IMR-90 (cell line): ENCODE measurements around the gene C1orf159. TPM values are rescaled to one million over a fixed set of nuclear protein-coding genes. Genes with fewer than 3 reads are reported as not detected.

ENCODE experiments used
- ATAC-seq: fragments of 200-7000 bp; cut with Tn5 transposase; 2 replicates; pipeline ENCODE4 v1.9.1; 2020; ENCODE audit warnings: low read depth, mild to moderate bottlenecking, moderate library complexity
- BruUV-seq: library from RNA; stranded (reverse); fragments of 400-500 nt; replicated peaks from 2 replicates; lab custom pipeline; 2021; lab: Mats Ljungman, UMichigan
- CTCF ChIA-PET: fragments of 300-600 bp; formaldehyde crosslinking; extraction: SDS; loops from one replicate; lab custom pipeline; 2021; ENCODE audit warnings: antibody characterized with exemption; lab: Yijun Ruan, JAX
- POLR2A ChIA-PET: fragments of 300-600 bp; sonication (Branson Sonifier 250); formaldehyde crosslinking; loops from one replicate; lab custom pipeline; 2022; ENCODE audit warnings: antibody characterized with exemption; ENCODE audit not compliant: unreplicated experiment; lab: Charles Lee
- DNase-seq: peaks from one replicate; pipeline ENCODE4 v3.0.0; 2013
- H2AFZ ChIP-seq: replicated peaks from 2 replicates; pipeline ENCODE3; 2013; ENCODE audit warnings: low read length, mild to moderate bottlenecking; ENCODE audit not compliant: poor library complexity
- H2AK5ac ChIP-seq: 2 replicates; pipeline ENCODE4 v1.6.1; 2013; ENCODE audit warnings: low read depth, low read length, inconsistent platforms
- H2AK9ac ChIP-seq: replicated peaks from 2 replicates; pipeline ENCODE3; 2013; ENCODE audit warnings: mild to moderate bottlenecking, low read depth, low read length, moderate library complexity; ENCODE audit not compliant: poor library complexity
- H2BK120ac ChIP-seq: 2 replicates; pipeline ENCODE4 v1.6.1; 2013; ENCODE audit warnings: low read depth, low read length, inconsistent platforms
- H2BK15ac ChIP-seq: 3 replicates; pipeline ENCODE4 v1.6.1; 2013; ENCODE audit warnings: low read depth, low read length, inconsistent platforms
- H2BK20ac ChIP-seq: 2 replicates; pipeline ENCODE4 v1.6.1; 2013; ENCODE audit warnings: low read depth, mild to moderate bottlenecking, inconsistent platforms, low read length, moderate library complexity
- H2BK5ac ChIP-seq: 2 replicates; pipeline ENCODE4 v1.6.1; 2013; ENCODE audit warnings: mild to moderate bottlenecking, low read depth, low read length, inconsistent platforms; ENCODE audit not compliant: poor library complexity, severe bottlenecking
- H3K14ac ChIP-seq: replicated peaks from 2 replicates; pipeline ENCODE4 v1.6.1; 2013; ENCODE audit warnings: low read depth, low read length, inconsistent platforms
- H3K18ac ChIP-seq: 2 replicates; pipeline ENCODE4 v1.6.1; 2013; ENCODE audit warnings: low read depth, low read length, control low read depth
- H3K23ac ChIP-seq: 2 replicates; pipeline ENCODE4 v1.6.1; 2013; ENCODE audit warnings: low read depth, low read length, inconsistent platforms
- H3K27ac ChIP-seq: 2 replicates; pipeline ENCODE4 v1.5.1; 2013; ENCODE audit warnings: mild to moderate bottlenecking, control low read depth, low read length; ENCODE audit not compliant: insufficient read depth
- H3K27me3 ChIP-seq: 2 replicates; pipeline ENCODE4 v1.6.1; 2013; ENCODE audit warnings: low read length; ENCODE audit not compliant: control insufficient read depth, insufficient read depth
- H3K36me3 ChIP-seq: 2 replicates; pipeline ENCODE4 v1.6.1; 2013; ENCODE audit warnings: low read length, mixed read lengths; ENCODE audit not compliant: control insufficient read depth, insufficient read depth
- H3K4ac ChIP-seq: 2 replicates; pipeline ENCODE4 v1.6.1; 2013; ENCODE audit warnings: low read depth, low read length, inconsistent platforms
- H3K4me1 ChIP-seq: 2 replicates; pipeline ENCODE4 v1.6.1; 2013; ENCODE audit warnings: low read length, mixed read lengths; ENCODE audit not compliant: control insufficient read depth, insufficient read depth
- H3K4me2 ChIP-seq: 2 replicates; pipeline ENCODE4 v1.6.1; 2013; ENCODE audit warnings: low read depth, mild to moderate bottlenecking, control low read depth, low read length, moderate library complexity
- H3K4me3 ChIP-seq: 2 replicates; pipeline ENCODE4 v1.5.1; 2013; ENCODE audit warnings: low read depth, mild to moderate bottlenecking, control low read depth, low read length, moderate library complexity; ENCODE audit not compliant: insufficient read depth
- H3K56ac ChIP-seq: 2 replicates; pipeline ENCODE4 v1.6.1; 2013; ENCODE audit warnings: low read length, inconsistent platforms; ENCODE audit not compliant: insufficient read depth; ENCODE audit errors: extremely low read depth
- H3K79me1 ChIP-seq, 2 experiments: 2 replicates each; pipeline ENCODE4 v1.6.1; 2013; ENCODE audit warnings: low read length in 2 of 2, inconsistent platforms in 1 of 2, low read depth in 1 of 2
- H3K9ac ChIP-seq: 2 replicates; pipeline ENCODE4 v1.6.1; 2013; ENCODE audit warnings: low read depth, low read length, control low read depth
- H3K9me1 ChIP-seq: 2 replicates; pipeline ENCODE4 v1.6.1; 2013; ENCODE audit warnings: low read length, inconsistent platforms; ENCODE audit not compliant: insufficient read depth
- H3K9me3 ChIP-seq: 2 replicates; pipeline ENCODE4 v1.6.1; 2013; ENCODE audit warnings: low read length; ENCODE audit not compliant: control insufficient read depth, insufficient read depth
- H4K20me1 ChIP-seq: 2 replicates; pipeline ENCODE4 v1.6.1; 2013; ENCODE audit warnings: low read length, inconsistent platforms; ENCODE audit not compliant: insufficient read depth
- H4K5ac ChIP-seq: 2 replicates; pipeline ENCODE4 v1.6.1; 2013; ENCODE audit warnings: mild to moderate bottlenecking, low read depth, low read length, control low read depth
- H4K8ac ChIP-seq, 2 experiments: 2 replicates each; pipeline ENCODE4 v1.6.1; 2013; ENCODE audit warnings: low read depth in 2 of 2, low read length in 2 of 2, control low read depth in 1 of 2, inconsistent platforms in 1 of 2
- H4K91ac ChIP-seq: 2 replicates; pipeline ENCODE4 v1.6.1; 2013; ENCODE audit warnings: low read depth, low read length, inconsistent platforms; ENCODE audit not compliant: insufficient read depth
- CEBPB ChIP-seq: IDR thresholded peaks from 2 replicates; pipeline ENCODE4 v1.6.1; 2012; ENCODE audit warnings: low read depth, low read length, improper control_type of control experiment
- MAFK ChIP-seq: IDR thresholded peaks from 2 replicates; pipeline ENCODE4 v1.6.1; 2012; ENCODE audit warnings: low read depth, low read length, improper control_type of control experiment
- WGBS, 2 experiments: methylation state at CpG; one replicate each; pipeline versions ENCODE4 v1.1.5 to v1.1.7; 2013; ENCODE audit warnings: missing lambda C conversion rate in 2 of 2; ENCODE audit not compliant: insufficient read length in 1 of 2; ENCODE audit errors: extremely low coverage in 2 of 2; 5-methylcytosine and 5-hydroxymethylcytosine counted together
- dilution Hi-C: fragments of 300-500 bp; cut with HindIII; formaldehyde crosslinking; loops from one replicate; pipeline ENCODE4 v1.14.3; 2018; ENCODE audit warnings: low sequenced_read_pairs; ENCODE audit not compliant: unreplicated experiment
- in situ Hi-C: fragments of 300-500 bp; cut with MboI; formaldehyde crosslinking; loops from 3 replicates; pipeline ENCODE4 v1.14.3; 2019; ENCODE audit warnings: low sequenced_read_pairs, inconsistent platforms, mixed read lengths
- intact Hi-C: fragments of 100-400 bp; cut with micrococcal nuclease; formaldehyde crosslinking; loops from 2 replicates; pipeline ENCODE4 v1.10.0; 2022
- polyA plus RNA-seq, 3 experiments: library from polyadenylated mRNA; depleted of rRNA; stranded (reverse); fragments of >200 nt; gene quantifications; 2 replicates each; pipeline ENCODE4 v1.2.3, GENCODE V29; 2012; ENCODE audit warnings: low replicate concordance in 1 of 3
- total RNA-seq: library from RNA; depleted of rRNA; stranded (reverse); fragments of >200 nt; gene quantifications from 2 replicates; pipeline ENCODE4 v1.2.3, GENCODE V29; 2012

The C1orf159 gene
- total and polyA plus RNA-seq, 2 of the 4 experiments (the other 2 are of a cell fraction) = 2.9 to 12.6 TPM

GRCh38 chr1:1044455-1045078 lies 71.3 kb downstream of the C1orf159 start:
- no peak overlapping the region for H2BK120ac ChIP-seq
- no peak overlapping the region for H3K4me3 ChIP-seq
- H3K18ac ChIP-seq = no peak overlapping the region
- H3K79me1 ChIP-seq = peaks cover 0 to 13% of the 10 kb centered on the region in 2 experiments; a peak in 1 of 4 replicates
- no peaks in the 10 kb centered on the region for H3K27me3 ChIP-seq
- WGBS, 2 experiments = 94% methylated on average over 24 of the region's 34 CpGs; no CpG with 5 or more reads in 1 of the 2 experiments
- no peak for DNase-seq
- no peak overlapping the region for H2AK9ac ChIP-seq
- peak overlapping the region; percentile 24 for H2AFZ ChIP-seq
- TF ChIP-seq MAFK (no peak), CEBPB (peak; percentile 45)
- no peak overlapping the region for H3K4ac ChIP-seq
- dilution Hi-C loops (no loop called here), in situ Hi-C loops (no loop called here), intact Hi-C loops (no loop called here)
- no peak overlapping the region for H3K4me2 ChIP-seq
- H3K4me1 ChIP-seq = peaks cover 7% of the 10 kb centered on the region
- H3K56ac ChIP-seq = no peak overlapping the region
- no peak overlapping the region for H2BK20ac ChIP-seq
- H3K9ac ChIP-seq = no peak overlapping the region
- H2AK5ac ChIP-seq = no peak overlapping the region
- H2BK15ac ChIP-seq = no peak overlapping the region
- no peaks in the 10 kb centered on the region for H3K9me1 ChIP-seq
- ATAC-seq = no peak
- no peak overlapping the region for H3K23ac ChIP-seq
- peaks cover 22% of the 10 kb centered on the region for H4K20me1 ChIP-seq
- no peak overlapping the region for H4K5ac ChIP-seq
- H3K9me3 ChIP-seq = no peaks in the 10 kb centered on the region
- peaks cover 59% of the 10 kb centered on the region for H3K36me3 ChIP-seq
- H3K27ac ChIP-seq = no peak overlapping the region
- no TSS peak for BruUV-seq
- no peak overlapping the region for H4K8ac ChIP-seq
- ChIA-PET CTCF (no interaction called here), POLR2A (no interaction called here)
- H3K14ac ChIP-seq = no peak overlapping the region
- no peak overlapping the region for H4K91ac ChIP-seq
- no peak overlapping the region for H2BK5ac ChIP-seq
